Skeletal muscle satellite cell (primary cell): ENCODE data around the gene SIRT4.
"Not testable (repeated sequence)": the region's sequence is repeated elsewhere in the genome, so short reads cannot be mapped to it uniquely, and the experiment has no call there.

Source experiments
- H3K27me3 ChIP-seq: 2 replicates; pipeline ENCODE4 v1.7.0; 2013; ENCODE audit warnings: low read length; ENCODE audit not compliant: control insufficient read depth, insufficient read depth
- H3K36me3 ChIP-seq: 2 replicates; pipeline ENCODE4 v1.7.0; 2013; ENCODE audit warnings: mild to moderate bottlenecking, control low read depth, low read length; ENCODE audit not compliant: insufficient read depth
- H3K4me1 ChIP-seq: 2 replicates; pipeline ENCODE4 v1.7.0; 2013; ENCODE audit warnings: low read length; ENCODE audit not compliant: control insufficient read depth, insufficient read depth
- H3K4me2 ChIP-seq: 2 replicates; pipeline ENCODE4 v1.7.0; 2013; ENCODE audit warnings: mild to moderate bottlenecking, low read length
- H3K4me3 ChIP-seq: 2 replicates; pipeline ENCODE4 v1.7.0; 2013; ENCODE audit warnings: low read length
- H3K9ac ChIP-seq: 2 replicates; pipeline ENCODE4 v1.7.0; 2013; ENCODE audit warnings: mild to moderate bottlenecking, low read depth, low read length, moderate library complexity
- H3K9me3 ChIP-seq: replicated peaks from 2 replicates; pipeline ENCODE4 v1.7.0; 2013; ENCODE audit warnings: mild to moderate bottlenecking, control low read depth, low read length

The SIRT4 gene

DNA sequence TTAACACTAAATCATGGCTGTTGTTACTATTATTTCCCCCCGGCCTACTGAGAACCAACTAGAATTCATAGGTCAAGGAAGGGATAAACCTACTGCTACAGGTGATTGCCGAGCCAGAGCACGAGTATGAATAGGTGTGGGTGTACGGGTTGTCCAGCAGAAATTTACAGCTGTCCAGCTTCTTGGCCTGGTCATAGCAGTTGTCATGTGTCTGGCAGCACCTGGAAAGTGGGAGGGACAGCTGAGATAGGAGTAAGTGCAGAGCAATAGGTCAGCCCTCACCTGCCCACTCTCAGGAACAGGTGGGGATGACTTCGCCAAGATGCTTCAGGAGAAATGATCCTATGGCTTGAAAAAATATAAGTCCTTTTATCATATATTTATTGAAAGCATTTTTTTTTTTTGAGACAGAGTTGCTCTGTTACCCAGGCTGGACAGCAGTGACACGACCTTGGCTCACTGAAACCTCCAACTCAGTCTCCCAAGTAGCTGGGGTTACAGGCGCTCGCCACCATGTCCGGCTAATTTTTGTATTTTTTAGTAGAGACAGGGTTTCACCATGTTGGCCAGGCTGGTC is 22.8 kb downstream of the SIRT4 start:
- Histone ChIP-seq H3K27me3 (peaks cover 25% of the 10 kb centered on the region), H3K4me1 (no peaks in the 10 kb centered on the region), H3K9me3 (no peaks in the 10 kb centered on the region), H3K36me3 (no peaks in the 10 kb centered on the region), H3K9ac (no peak overlapping the region), H3K4me3 (no peak overlapping the region), H3K4me2 (no peak overlapping the region)

DNA sequence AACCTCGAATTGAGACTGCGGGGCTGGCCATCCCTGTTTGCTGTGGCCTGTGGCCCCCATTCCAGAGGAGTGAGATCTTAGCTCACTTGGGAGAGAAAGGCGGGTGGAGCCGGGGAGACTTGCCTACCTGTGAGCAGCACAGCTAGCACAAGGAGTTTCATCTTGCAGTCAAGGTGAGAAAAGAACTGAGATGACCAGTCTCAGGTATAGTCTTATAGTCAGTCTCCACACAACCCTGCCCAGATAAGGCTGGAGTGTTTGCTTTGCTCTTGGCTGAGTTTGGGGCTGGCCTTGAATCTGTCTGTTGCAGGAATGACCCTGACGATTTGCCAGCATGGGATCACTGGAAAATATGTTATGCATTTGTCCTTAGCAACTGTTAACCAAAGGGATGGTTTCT is 25.5 kb downstream of the SIRT4 start, which contains the start of gene PLA2G1B:
Gene PLA2G1B (minus strand): TSS at position 187 of the 400 bp plus-strand sequence. CDS start 26 bp downstream, at position 161.
- Histone ChIP-seq H3K27me3 (peaks cover 23% of the 10 kb centered on the region), H3K4me2 (no peak within 1 kb of the TSS), H3K36me3 (no peaks in the 10 kb centered on the region), H3K4me1 (no peaks in the 10 kb centered on the region), H3K9me3 (no peaks in the 10 kb centered on the region), H3K4me3 (no peak within 1 kb of the TSS), H3K9ac (no peak within 1 kb of the TSS)

DNA sequence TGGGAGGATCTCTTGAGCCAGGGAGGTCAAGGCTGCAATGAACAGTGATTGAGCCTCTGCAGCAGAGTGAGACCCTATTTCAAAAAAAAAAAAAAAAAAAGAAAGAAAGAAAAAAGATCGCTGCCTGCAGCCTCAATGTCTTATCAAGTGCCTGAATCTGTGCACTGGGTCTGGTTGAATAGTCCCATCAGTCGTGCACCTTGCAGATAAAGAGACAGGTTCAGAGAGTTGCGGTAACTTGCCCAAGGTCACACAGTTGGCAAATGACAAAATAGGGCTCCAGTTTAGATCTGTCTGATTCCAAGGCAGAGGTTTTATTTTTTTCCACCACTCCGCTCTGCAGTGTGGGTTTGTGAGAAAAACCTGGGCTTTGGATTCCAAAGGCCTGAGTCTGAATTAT is 26.1 kb downstream of the SIRT4 start:
- no peak overlapping the region for H3K4me2 ChIP-seq
- no peaks in the 10 kb centered on the region for H3K9me3 ChIP-seq
- no peak overlapping the region for H3K4me3 ChIP-seq
- H3K4me1 ChIP-seq, result no peaks in the 10 kb centered on the region
- peaks cover 26% of the 10 kb centered on the region for H3K27me3 ChIP-seq
- no peaks in the 10 kb centered on the region for H3K36me3 ChIP-seq
- no peak overlapping the region for H3K9ac ChIP-seq

DNA sequence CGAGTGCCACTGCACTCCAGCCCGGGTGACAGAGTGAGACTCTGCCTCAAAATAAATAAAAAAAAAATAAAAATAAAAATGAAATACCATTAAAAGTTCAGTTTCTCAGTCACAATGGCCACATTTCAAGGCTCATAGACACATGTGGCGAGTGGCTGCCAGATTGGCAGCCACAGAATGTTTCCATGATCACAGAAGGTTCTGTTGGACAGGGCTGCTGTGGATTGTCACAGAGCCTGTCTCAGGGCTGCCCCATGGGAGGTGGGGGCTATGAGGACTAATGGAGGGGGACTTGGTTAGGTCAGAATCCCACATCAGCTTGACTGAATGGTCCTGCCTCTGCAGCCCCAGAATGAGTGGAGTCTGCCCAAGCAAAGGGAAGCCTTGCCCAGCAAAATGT is 29.3 kb downstream of the SIRT4 start:
- Histone ChIP-seq H3K9me3 (no peaks in the 10 kb centered on the region), H3K4me3 (no peak overlapping the region), H3K4me2 (no peak overlapping the region), H3K27me3 (peaks cover 30% of the 10 kb centered on the region), H3K9ac (no peak overlapping the region), H3K36me3 (no peaks in the 10 kb centered on the region), H3K4me1 (no peaks in the 10 kb centered on the region)

DNA sequence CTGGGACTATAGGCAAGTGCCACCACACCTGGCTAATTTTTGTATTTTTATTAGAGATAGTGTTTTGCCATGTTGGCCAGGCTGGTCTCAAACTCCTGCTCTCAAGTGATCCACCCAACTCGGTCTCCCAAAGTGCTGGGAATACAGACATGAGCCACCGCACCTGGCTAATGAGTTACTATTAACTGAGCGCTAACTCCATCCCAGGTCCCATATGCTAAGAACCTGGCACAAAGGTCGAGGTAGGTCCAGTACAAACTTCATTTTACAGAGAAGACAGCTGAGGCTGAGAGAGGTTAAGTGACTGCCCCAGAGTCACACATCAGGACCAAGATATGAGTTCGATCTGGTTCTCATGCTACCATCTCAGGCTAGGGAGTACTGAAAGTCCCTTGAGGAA is 29.9 kb downstream of the SIRT4 start:
- H3K9me3 ChIP-seq, result no peaks in the 10 kb centered on the region
- no peak overlapping the region for H3K4me3 ChIP-seq
- H3K36me3 ChIP-seq, result no peaks in the 10 kb centered on the region
- no peak overlapping the region for H3K4me2 ChIP-seq
- no peaks in the 10 kb centered on the region for H3K4me1 ChIP-seq
- H3K9ac ChIP-seq, result no peak overlapping the region
- peaks cover 30% of the 10 kb centered on the region for H3K27me3 ChIP-seq

DNA sequence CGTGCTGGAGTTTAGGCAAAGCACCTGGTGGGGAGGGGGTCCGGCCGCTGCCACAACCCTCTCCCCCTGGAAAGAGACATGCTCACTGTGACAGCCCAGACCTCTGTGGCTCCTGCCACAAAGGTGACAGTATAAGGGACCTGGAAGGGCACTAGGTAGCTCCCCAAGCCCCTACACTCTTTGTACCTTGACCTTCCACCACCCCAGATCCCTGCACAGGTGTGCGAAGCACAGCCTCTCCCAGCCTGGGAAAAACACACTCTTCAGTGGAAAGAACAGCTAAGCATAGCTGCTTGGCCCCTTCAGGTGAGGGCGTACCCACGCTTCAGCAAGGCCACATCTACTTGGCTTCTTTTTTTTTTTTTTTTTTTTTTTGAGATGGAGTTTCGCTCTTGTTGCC is 30.4 kb downstream of the SIRT4 start:
- Histone ChIP-seq H3K4me2 (no peak overlapping the region), H3K4me3 (no peak overlapping the region), H3K36me3 (no peaks in the 10 kb centered on the region), H3K27me3 (peaks cover 27% of the 10 kb centered on the region), H3K9ac (no peak overlapping the region), H3K4me1 (no peaks in the 10 kb centered on the region), H3K9me3 (no peaks in the 10 kb centered on the region)

DNA sequence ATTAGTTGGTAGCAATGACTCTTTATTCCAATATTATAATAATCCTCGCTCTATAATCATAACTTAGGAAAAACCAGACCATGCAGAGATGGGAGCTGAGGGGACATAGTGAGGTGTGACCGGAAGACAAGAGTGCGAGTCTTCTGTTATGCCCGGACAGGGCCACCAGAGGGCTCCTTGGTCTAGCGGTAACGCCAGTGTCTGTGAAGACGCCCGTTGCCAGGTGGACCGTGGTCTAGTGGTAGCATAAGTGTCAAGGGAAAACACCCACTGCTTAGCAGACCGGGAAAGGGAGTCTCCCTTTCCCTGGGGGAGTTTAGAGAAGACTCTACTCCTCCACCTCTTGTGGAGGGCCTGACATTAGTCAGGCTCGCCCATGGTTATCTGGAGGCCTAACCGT is 33.3 kb downstream of the SIRT4 start:
- not testable (repeated sequence) for H3K4me3 ChIP-seq, H3K9me3 ChIP-seq, H3K4me1 ChIP-seq, H3K36me3 ChIP-seq, H3K9ac ChIP-seq, H3K4me2 ChIP-seq
- H3K27me3 ChIP-seq, result peaks cover 22% of the 10 kb centered on the region

DNA sequence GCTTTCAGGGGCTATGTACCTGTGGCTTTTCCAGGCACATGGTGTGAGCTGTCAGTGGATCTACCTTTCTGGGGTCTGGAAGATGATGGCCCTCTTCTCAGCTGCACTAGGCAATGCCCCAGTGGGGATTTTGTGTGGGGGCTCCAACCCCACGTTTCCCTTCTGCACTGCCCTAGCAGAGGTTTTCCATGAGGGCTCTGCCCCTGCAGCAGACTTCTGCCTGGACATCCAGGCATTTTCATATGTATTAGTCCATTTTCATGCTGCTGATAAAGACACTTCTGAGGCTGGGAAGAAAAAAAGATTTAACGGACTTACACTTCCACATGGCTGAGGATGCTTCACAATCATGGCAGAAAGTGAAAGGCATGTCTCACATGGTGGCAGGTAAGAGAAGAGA is 34.3 kb downstream of the SIRT4 start:
- not testable (repeated sequence) for H3K9me3 ChIP-seq, H3K9ac ChIP-seq, H3K4me1 ChIP-seq, H3K36me3 ChIP-seq, H3K4me3 ChIP-seq, H3K4me2 ChIP-seq
- H3K27me3 ChIP-seq, result peaks cover 21% of the 10 kb centered on the region

DNA sequence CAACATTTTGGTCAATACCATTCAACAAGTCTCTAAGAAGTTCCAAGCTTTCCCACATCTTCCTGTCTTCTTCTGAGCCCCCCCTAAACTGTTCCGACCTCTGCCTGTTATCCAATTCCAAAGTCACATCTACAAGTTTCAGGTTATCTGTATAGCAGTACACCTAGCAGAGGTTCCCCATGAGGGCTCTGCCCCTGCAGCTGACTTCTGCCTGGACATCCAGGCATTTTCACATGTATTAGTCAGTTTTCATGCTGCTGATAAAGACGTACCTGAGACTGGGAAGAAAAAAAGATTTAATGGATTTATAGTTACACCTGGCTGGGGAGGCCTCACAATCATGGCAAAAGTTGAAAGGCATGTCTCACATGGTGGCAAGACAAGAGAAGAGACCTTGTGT is 35.6 kb downstream of the SIRT4 start:
- H3K9me3 ChIP-seq, result no peaks in the 10 kb centered on the region
- H3K4me2 ChIP-seq, result no peak overlapping the region
- no peaks in the 10 kb centered on the region for H3K4me1 ChIP-seq
- H3K4me3 ChIP-seq, result no peak overlapping the region
- peaks cover 9% of the 10 kb centered on the region for H3K27me3 ChIP-seq
- H3K36me3 ChIP-seq, result no peaks in the 10 kb centered on the region
- no peak overlapping the region for H3K9ac ChIP-seq

DNA sequence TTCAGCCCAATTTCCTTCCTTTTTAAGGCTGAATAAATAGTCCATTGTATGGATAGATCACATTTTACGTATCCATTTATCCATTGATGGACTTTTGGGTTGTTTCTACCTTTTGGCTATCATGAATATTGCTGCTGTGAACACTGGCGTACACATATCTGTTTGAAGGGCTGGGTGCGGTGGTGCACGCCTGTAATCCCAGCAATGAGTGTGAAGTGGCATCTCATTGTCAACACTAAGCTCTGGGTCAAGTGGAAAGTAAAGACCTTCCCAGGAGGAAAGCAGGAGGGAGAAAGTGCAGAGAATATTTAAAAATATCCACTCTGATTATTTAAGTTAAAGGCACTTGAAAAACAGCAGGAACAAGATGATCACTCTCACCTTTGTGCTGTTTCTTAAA is 37.1 kb downstream of the SIRT4 start:
- Histone ChIP-seq H3K4me2 (no peak overlapping the region), H3K4me3 (no peak overlapping the region), H3K9ac (no peak overlapping the region), H3K27me3 (peaks cover 3% of the 10 kb centered on the region), H3K36me3 (no peaks in the 10 kb centered on the region), H3K4me1 (no peaks in the 10 kb centered on the region), H3K9me3 (no peaks in the 10 kb centered on the region)

DNA sequence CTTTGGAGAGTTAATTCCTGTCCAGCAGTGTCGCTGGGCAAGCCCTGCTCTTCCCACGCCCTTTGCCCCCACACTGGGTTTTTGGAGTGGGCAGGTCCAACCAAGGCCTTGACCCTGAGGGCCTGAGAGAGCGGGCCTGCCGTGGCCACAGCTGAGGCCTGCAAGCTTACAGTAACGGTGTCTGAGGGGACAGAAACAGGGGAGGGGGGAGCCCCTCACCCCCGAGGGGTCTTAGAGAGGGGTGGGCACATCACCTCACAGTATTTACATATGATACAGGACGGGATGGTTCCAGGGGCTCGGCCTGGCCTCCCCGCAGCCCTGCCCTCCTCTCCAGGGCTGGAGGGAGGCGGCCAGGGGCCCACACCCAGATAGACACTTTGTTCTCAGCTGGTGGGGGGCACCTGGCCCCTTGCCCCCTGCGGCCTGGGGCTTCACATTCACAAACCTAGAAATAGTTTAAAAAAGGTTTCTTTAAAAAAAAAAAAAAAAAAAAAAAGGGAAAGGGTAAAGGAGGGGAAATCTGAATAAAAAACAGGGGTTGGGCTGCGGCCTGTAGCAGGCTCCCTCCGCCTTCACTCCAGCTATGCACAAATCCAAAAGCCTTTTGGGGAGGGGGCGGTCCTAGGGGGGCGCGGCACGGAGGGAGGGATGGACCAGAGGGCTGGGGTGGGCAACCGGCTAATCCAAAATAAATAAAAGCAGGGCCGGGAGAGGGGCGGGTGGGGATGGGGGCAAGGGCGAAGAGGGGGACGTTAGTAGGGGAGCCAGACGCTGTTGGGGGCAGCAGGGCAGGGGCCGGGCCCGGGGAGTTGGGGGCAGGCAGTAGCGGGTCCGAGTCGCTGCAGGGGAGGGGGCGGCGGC is 40.3 kb downstream of the SIRT4 start:
- H3K9ac ChIP-seq, result no peak overlapping the region
- no peaks in the 10 kb centered on the region for H3K4me1 ChIP-seq
- no peak overlapping the region for H3K4me3 ChIP-seq
- H3K27me3 ChIP-seq, result peaks cover 3% of the 10 kb centered on the region
- H3K36me3 ChIP-seq, result no peaks in the 10 kb centered on the region
- H3K9me3 ChIP-seq, result no peaks in the 10 kb centered on the region
- no peak overlapping the region for H3K4me2 ChIP-seq

DNA sequence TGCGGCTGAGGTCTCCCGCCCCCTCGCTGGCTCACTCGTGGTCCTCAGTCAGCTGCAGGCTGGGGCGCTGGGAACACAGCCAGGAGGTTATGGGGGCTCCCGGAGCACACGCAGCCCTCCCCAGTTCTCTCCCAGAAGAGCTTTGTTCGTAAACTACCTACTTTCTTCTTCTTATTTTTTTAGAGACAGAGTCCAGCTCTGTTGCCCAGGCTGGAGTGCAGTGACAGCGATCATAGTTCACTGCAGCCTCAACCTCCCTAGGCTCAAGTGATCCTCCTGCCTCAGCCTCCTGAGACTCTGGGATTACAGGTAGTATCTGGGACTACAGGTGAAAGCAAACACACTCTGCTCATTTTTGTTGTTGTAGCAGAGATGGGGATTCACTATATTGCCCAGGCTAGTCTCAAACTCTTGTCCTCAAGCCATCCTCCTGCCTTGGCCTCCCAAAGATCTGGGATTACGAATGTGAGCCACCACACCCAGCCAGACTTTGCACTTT is 41.0 kb downstream of the SIRT4 start:
- no peaks in the 10 kb centered on the region for H3K36me3 ChIP-seq
- H3K9ac ChIP-seq, result no peak overlapping the region
- H3K4me2 ChIP-seq, result no peak overlapping the region
- no peak overlapping the region for H3K4me3 ChIP-seq
- no peaks in the 10 kb centered on the region for H3K4me1 ChIP-seq
- no peaks in the 10 kb centered on the region for H3K9me3 ChIP-seq
- H3K27me3 ChIP-seq, result peaks cover 4% of the 10 kb centered on the region
